GM19238 (cell line): ENCODE data around the gene SMPD3.

Source experiments
- DNase-seq: peaks from one replicate; pipeline ENCODE4 v3.0.0; 2011; ENCODE audit warnings: low spot score; ENCODE audit not compliant: insufficient read length

The SMPD3 gene

GRCh38 chr16:68404736-68405345 is 43.5 kb downstream of the SMPD3 start:
- DNase-seq = no peak

DNA sequence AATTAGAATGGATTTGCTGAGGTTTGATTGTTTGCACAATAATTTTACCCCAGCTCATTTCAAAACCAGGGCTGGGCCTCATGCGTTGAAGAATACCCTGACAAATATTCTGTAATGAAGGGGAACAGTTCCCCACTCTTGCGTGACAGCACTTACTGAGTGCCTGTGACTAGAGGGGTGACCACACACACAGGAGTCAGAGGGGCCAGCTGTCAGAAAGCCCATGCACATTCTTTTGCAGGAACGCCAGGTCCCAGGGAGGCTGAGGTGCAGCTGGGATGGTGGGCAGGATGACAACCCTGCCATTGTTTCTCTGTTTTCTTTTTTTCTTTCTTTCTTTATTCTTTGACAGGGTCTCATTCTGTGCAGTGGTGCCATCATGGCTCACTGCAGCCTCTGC is 44.6 kb downstream of the SMPD3 start:
- no peak for DNase-seq

DNA sequence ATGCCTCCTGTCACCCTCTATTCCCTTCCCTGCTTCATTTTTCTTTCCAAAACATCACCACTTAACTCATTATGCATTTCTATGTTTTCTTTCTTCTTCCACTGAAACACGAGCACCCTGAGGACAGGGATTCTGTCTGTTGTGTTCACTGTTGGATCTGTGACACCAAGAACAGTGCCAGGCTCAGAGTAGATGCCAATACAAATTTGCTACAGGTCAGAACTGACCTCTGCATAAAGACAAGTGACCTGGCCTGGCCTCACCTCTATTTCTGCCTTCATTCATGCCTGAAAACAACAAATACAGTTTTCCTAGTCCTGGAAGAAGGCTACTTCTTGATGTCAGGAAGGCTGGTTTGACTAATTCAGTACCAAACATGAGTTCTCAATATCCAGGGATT is 45.1 kb downstream of the SMPD3 start:
- no peak for DNase-seq

DNA sequence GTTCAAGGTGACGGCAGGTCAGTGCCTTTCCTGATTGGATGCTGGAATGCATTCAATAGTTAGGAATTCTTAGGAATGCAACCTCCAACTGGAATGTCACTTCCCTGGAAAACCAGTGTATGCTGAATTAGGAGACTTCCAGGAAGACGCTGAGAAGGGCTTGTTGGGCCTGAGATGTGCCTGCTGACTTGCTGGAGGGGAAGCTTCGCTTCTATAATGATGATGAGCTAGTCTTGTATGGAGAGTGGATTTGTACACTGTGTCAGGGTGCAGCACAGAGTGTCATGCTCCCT is 45.6 kb downstream of the SMPD3 start:
- DNase-seq = no peak

GRCh38 chr16:68401871-68402747 is 46.2 kb downstream of the SMPD3 start:
- no peak for DNase-seq

- DNase-seq = no peak
Measured at GRCh38 chr16:68400924-68401460, 47.3 kb downstream of the SMPD3 start.

DNA sequence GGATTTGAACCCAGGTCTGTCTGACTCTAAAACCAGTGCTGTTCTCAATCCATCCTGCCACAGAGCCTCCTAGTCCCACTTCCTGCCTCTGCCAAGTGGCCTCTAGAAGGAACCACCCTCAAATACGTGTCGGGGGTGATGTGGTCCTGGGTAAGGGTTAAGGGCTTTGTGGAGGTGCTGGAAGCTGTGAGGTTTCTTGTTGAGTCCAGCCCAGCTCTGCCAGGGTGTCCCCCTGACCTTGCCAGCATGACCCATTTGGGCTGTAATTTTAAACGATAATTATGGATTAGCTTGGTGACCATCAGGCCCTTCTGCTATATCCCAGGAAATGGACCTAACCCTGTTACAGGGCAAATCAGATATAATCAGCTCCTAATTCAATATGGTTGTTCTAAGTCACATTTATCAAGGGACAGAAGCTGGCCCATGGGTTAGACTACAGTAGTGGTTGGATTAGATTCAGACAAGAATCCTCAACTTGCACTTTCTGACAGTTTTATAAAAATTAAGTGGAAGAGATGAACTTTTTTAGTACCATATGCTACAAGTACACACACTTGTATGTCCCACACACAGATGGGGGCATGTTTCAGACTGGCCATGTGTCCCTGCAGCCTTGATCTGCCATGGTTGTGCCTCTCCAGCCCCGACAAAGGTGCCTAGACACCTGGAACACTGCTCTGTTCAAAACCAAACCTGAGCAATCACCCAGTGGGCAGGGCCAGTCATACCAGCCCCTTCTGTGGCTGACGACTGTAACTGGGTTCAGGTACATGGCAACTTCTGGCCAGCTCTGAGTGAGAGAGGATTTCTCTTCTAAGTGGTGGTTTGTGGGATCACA is 48.0 kb downstream of the SMPD3 start:
- no peak for DNase-seq

DNA sequence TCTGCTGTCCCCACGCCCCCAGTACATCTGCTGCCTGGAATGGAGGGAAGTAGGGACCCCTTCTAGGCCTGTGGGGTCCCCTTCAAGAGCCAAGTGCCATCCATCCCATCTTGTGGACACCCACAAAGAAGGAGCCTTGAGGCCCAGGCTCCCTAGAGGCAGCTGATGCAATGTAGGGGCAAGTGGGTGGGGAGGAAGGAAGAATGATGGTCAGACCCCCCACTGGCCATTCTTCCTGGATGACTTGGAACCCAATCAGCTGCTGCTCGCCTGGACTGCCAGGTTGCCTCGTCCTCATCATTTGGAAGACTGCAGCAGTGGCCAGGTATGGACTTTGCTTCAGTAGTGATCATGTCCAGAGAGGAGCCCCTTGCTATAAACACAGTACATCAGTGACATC is 48.9 kb downstream of the SMPD3 start:
- no peak for DNase-seq

DNA sequence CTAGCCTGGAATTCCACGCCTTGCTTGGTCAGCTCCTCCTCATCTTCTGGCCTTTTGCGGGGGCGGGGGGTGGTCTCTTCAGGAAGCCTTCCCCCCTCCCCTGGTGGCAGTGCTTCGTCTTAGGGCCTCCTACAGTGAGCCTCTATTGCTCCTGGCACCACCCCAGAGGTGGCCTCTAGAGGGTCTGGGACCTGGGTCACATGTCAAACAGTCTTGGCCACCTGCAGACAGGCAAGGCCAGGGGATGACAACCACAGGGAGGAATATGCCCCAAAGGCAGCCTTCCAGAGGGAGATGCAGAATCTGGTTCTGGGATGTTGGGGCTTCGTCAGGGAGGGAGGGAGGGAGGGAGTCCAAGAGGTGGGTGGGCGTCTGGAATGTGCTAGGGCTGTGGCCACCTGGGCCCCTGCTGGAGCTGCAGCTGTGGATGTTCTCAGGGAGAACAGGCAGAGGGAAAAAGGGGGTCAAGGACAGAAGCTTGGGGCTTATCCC is 50.6 kb downstream of the SMPD3 start:
- no peak for DNase-seq

- DNase-seq = no peak
Measured at GRCh38 chr16:68396481-68396880, 51.8 kb downstream of the SMPD3 start.

GRCh38 chr16:68395815-68396214 is 52.5 kb downstream of the SMPD3 start:
- no peak for DNase-seq

DNA sequence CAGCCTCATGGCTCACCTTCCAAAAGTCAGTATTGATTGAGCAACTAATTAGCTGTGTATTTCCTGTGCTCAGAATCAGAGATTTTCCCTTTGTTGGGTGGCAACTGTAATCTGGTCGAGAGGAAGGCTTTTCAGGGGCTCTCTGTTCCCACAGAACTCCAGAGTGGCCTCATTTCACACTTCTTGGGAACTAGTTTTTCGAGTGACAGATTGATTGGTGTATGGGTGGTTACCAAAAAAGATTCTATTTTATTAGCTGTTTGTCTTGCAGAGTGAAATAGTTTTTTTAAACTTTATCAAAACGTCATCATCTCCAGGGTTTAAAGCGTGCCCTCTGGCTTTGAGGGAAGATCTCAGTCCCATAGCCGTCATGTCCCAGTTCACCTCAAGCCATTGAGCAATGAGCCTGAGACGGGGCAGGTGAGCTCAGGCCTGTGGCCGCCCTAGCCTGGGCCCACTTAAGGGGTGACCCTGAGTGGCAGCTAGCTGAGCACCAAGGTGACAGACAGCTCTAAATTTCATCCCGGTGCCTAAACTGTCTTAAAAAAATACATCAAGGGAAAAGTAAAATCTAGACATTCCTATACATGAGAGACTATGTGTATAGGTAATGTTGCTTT is 53.0 kb downstream of the SMPD3 start:
- DNase-seq = no peak

GRCh38 chr16:68393333-68393732 is 55.0 kb downstream of the SMPD3 start:
- DNase-seq = no peak

- no peak for DNase-seq
Measured at GRCh38 chr16:68389750-68390371, 58.4 kb downstream of the SMPD3 start.

DNA sequence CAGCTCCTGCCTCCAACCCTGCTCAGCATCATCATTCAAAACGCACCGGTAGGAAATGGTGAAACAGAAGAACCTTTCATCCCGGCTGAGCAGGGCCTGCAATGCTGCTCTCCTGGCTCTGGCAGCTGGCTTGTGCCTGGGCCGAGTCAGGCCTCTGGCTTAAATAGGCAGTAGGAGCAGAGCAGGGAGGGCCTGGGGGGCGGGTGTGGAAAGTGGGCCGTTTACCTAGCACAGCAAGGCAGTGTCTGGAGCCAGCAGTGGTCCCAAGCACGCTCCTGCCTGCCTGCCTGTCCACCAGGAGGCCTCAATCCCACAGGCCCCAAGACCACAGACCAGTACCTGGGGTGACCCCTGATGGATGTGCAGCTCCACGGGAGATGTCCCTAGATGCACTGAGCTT is 59.3 kb downstream of the SMPD3 start:
- DNase-seq = no peak

DNA sequence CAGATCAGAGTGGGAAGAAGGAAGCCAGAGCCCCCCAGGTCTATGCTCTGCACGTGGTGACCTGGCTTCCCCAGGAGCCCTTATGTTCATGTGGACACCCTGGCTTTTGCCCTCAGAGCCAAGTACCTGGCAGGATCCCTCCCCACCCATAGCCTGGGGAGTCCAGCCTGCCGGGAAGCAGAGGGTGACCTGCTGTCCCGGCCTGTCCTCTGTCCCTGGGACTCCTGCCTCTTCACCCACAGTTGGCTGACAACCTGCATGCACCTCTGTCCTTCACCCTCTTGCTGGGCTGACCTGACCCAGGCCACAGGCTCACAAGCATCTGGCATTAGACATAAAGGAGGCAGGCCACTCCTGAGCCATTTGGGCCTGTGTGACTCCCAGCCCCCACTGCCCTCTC is 60.2 kb downstream of the SMPD3 start:
- DNase-seq = no peak

DNA sequence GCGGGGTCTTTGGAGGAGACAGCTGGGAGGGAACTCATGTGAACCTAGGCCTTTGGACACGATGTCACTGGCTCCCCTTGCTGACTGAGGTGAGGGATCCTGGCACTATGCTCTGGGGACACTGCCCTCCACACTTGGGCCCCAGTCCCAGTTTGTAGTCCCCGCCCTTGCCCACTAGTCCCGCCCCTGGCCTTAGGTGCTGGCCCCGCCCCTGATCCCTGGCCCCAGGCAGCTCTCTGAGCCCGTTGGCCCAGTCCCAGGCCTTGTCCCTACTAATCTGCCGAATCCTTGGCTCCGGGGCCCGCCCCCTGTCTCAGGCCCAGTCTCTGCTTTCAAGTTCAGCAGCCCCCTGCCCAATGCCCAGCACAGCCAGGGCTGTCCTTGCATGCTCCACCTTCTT is 61.0 kb downstream of the SMPD3 start:
- DNase-seq = no peak

GRCh38 chr16:68386628-68387027 is 61.7 kb downstream of the SMPD3 start:
- DNase-seq = no peak

DNA sequence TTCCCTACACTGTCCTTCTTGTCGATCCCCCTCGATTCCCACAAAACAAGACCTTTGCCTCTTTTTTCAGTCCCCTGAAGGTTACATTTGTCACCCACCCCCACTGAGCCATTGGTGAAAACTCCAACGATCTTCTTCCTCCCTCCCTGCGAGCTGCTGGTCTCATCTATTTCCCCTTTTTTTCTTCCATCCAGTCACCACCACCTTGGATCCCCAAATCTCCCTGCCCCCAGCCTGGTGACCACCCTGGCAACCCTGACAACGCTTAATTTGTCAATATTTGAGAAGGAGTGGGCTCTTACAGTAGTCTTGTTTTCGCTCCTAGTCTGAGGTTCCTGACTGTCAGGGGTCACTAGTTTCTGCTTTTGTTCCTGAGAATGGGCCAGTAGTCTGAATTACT is 62.9 kb downstream of the SMPD3 start:
- no peak for DNase-seq

DNA sequence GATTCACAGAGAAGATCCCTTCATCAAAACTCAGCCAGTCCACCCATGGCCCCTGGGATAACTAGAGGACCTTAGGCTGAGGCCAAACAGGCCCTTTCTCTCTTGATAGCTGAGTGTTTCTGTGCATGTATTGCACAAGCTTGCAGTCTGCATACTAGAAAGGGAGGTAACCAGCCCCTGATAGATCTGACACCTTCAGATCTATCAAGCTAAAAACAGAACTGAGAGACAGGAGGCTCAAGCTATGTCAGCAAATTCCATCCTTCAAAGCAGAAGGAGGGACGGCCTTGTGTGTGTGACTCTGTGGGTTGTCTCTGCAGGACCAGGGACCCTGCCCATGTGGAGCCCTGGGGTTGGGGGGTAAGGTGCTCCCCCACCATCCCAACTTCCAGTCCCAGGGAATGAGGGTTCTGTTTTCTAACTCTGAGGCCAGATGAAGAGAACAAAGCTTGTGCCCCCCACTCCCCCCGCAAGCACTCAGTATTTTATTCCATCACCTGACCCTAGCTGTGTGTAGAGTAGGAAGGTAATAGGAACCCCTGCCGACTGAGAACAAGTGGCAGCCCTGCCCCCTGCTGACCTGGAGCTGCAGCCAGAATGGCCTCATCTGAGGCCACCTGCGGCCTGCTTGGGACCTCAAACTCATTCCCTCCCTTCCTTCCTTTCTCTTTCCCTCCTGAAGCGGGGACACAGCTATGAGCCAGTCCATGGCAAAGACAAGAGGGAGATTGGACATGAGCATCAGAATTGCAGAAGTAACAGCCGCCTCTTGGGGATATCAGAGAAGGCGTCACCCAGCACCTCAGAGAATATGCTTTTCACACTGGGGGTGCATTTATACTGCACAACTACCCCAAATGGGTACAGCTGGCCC is 63.8 kb downstream of the SMPD3 start:
- no peak for DNase-seq
